A549 (cell line): ENCODE measurements around the gene RAE1.

Experiments
- BHLHE40 ChIP-seq: IDR thresholded peaks from 2 replicates; pipeline ENCODE4 v1.6.1; 2012; ENCODE audit warnings: low read depth, low read length, inconsistent platforms
- CBX2 ChIP-seq: fragments of 200-600 bp; sonication (generic); IDR thresholded peaks from 2 replicates; pipeline ENCODE4 v1.6.1; 2016; ENCODE audit warnings: low read depth, mild to moderate bottlenecking, borderline replicate concordance
- JUN ChIP-seq, 2 experiments: fragments of >200 bp; sonication (Bioruptor Twin); formaldehyde crosslinking; IDR thresholded peaks; 2 replicates in 1 of 2; 3 replicates in 1 of 2; pipeline ENCODE4 v1.6.1; 2016 to 2017
- KDM1A ChIP-seq: fragments of 200-600 bp; sonication (generic); IDR thresholded peaks from 2 replicates; pipeline ENCODE4 v1.6.1; 2016; ENCODE audit warnings: low read depth, mild to moderate bottlenecking
- NFE2L2 ChIP-seq: fragments of 150-350 bp; conservative IDR thresholded peaks from 2 replicates; pipeline ENCODE4 v1.6.1; 2014; ENCODE audit warnings: low read length
- POLR2A ChIP-seq: IDR thresholded peaks from 2 replicates; pipeline ENCODE4 v1.6.1; 2012; ENCODE audit warnings: mild to moderate bottlenecking, low read length
- RAD21 ChIP-seq, 2 experiments: fragments of >200 bp in 1 of 2; sonication (Bioruptor Twin) in 1 of 2; formaldehyde crosslinking in 1 of 2; IDR thresholded peaks in 1 of 2; conservative IDR thresholded peaks in 1 of 2; 2 replicates in 1 of 2; 3 replicates in 1 of 2; pipeline ENCODE4 v1.6.1; 2012 to 2018; ENCODE audit warnings: inconsistent platforms in 1 of 2
- RFX5 ChIP-seq: fragments of 450-650 bp; IDR thresholded peaks from 2 replicates; pipeline ENCODE4 v1.7.1; 2014; ENCODE audit warnings: antibody characterized with exemption, mild to moderate bottlenecking, moderate library complexity
- SREBF2 ChIP-seq: fragments of 450-650 bp; IDR thresholded peaks from 2 replicates; pipeline ENCODE4 v1.6.1; 2014; ENCODE audit warnings: mild to moderate bottlenecking, moderate library complexity
- TP53 ChIP-seq: fragments of 250-450 bp; sonication (Bioruptor Pico); IDR thresholded peaks from 2 replicates; pipeline ENCODE4 v1.5.0; 2021; ENCODE audit warnings: mild to moderate bottlenecking, moderate library complexity
- TF ChIP-seq, protein P1 (sequence below): fragments of >200 bp; sonication (Bioruptor Twin); formaldehyde crosslinking; IDR thresholded peaks from 3 replicates; pipeline ENCODE4 v1.5.1; 2016
- TF ChIP-seq, protein P2 (sequence below): fragments of 200-600 bp; sonication (generic); IDR thresholded peaks from 2 replicates; pipeline ENCODE4 v1.6.1; 2016; ENCODE audit warnings: antibody characterized with exemption, mild to moderate bottlenecking, moderate library complexity

DNA sequence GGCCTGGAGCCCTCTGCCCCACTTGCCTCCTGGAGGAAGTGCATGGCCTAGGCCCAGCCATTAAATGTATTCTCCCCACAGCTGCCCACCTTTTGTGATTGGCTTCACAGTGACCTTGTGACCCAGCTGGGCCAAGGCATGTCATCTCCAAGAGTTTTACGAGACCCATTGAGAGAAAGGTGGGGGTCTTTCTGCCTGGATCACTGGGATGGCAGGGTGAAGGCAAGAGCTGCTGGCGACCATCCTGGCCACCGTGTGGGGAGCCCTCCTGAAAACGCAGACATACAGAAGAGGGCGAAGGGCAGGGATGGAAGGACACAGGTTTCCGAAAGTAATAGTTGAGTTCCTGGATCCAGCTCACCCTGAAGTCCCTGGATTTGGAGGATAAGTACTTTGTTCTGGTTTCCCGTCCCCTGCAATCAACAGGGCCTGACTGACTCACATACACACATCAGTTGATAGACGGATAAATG is 33.7 kb upstream of the RAE1 start:
- TF ChIP-seq JUN (IDR thresholded peaks at IDR 0.05): no peak
- TF ChIP-seq RAD21 (conservative IDR thresholded peaks at IDR 0.05 in 1 of 2, IDR thresholded peaks at IDR 0.05 in 1 of 2): no peak
- TF ChIP-seq, protein P1, sequence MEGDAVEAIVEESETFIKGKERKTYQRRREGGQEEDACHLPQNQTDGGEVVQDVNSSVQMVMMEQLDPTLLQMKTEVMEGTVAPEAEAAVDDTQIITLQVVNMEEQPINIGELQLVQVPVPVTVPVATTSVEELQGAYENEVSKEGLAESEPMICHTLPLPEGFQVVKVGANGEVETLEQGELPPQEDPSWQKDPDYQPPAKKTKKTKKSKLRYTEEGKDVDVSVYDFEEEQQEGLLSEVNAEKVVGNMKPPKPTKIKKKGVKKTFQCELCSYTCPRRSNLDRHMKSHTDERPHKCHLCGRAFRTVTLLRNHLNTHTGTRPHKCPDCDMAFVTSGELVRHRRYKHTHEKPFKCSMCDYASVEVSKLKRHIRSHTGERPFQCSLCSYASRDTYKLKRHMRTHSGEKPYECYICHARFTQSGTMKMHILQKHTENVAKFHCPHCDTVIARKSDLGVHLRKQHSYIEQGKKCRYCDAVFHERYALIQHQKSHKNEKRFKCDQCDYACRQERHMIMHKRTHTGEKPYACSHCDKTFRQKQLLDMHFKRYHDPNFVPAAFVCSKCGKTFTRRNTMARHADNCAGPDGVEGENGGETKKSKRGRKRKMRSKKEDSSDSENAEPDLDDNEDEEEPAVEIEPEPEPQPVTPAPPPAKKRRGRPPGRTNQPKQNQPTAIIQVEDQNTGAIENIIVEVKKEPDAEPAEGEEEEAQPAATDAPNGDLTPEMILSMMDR: no peak
- no peak for TF ChIP-seq NFE2L2
- TF ChIP-seq CBX2: no peak
- TF ChIP-seq RFX5: no peak
- TF ChIP-seq BHLHE40: no peak
- TF ChIP-seq, protein P2, sequence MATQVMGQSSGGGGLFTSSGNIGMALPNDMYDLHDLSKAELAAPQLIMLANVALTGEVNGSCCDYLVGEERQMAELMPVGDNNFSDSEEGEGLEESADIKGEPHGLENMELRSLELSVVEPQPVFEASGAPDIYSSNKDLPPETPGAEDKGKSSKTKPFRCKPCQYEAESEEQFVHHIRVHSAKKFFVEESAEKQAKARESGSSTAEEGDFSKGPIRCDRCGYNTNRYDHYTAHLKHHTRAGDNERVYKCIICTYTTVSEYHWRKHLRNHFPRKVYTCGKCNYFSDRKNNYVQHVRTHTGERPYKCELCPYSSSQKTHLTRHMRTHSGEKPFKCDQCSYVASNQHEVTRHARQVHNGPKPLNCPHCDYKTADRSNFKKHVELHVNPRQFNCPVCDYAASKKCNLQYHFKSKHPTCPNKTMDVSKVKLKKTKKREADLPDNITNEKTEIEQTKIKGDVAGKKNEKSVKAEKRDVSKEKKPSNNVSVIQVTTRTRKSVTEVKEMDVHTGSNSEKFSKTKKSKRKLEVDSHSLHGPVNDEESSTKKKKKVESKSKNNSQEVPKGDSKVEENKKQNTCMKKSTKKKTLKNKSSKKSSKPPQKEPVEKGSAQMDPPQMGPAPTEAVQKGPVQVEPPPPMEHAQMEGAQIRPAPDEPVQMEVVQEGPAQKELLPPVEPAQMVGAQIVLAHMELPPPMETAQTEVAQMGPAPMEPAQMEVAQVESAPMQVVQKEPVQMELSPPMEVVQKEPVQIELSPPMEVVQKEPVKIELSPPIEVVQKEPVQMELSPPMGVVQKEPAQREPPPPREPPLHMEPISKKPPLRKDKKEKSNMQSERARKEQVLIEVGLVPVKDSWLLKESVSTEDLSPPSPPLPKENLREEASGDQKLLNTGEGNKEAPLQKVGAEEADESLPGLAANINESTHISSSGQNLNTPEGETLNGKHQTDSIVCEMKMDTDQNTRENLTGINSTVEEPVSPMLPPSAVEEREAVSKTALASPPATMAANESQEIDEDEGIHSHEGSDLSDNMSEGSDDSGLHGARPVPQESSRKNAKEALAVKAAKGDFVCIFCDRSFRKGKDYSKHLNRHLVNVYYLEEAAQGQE: no peak
- no peak for TF ChIP-seq SREBF2
- TF ChIP-seq POLR2A: no peak
- TF ChIP-seq KDM1A: no peak
- no peak for TF ChIP-seq TP53 (CRISPR knock-in tag)
